HEK293T (cell line): ENCODE measurements around the gene SCAMP4.

Source experiments
- CTCF ChIA-PET: fragments of 350-600 bp; formaldehyde crosslinking; extraction: SDS; loops from one replicate; lab custom pipeline; 2021; ENCODE audit warnings: antibody characterized with exemption, inconsistent platforms; lab: Yijun Ruan, JAX
- POLR2A ChIA-PET: fragments of 350-600 bp; formaldehyde crosslinking; extraction: SDS; loops from one replicate; lab custom pipeline; 2020; ENCODE audit warnings: antibody characterized with exemption, inconsistent platforms; lab: Yijun Ruan, JAX
- DNase-seq: peaks from one replicate; pipeline ENCODE4 v3.0.0; 2012; ENCODE audit warnings: mixed read lengths; ENCODE audit errors: extremely low spot score
- ARNT ChIP-seq: fragments of 450-650 bp; IDR thresholded peaks from 2 replicates; pipeline ENCODE4 v1.6.1; 2017; ENCODE audit warnings: mild to moderate bottlenecking
- BHLHE40 ChIP-seq: fragments of 450-650 bp; IDR thresholded peaks from 2 replicates; pipeline ENCODE4 v1.6.1; 2016; ENCODE audit warnings: mild to moderate bottlenecking, moderate library complexity, borderline replicate concordance
- CTBP1 ChIP-seq: fragments of 450-650 bp; IDR thresholded peaks from 2 replicates; pipeline ENCODE4 v1.6.1; 2016; ENCODE audit warnings: borderline replicate concordance
- ELF4 ChIP-seq: fragments of 450-650 bp; IDR thresholded peaks from 2 replicates; pipeline ENCODE4 v1.6.1; 2017; ENCODE audit warnings: antibody characterized with exemption
- FOXA1 ChIP-seq: fragments of 450-650 bp; IDR thresholded peaks from 2 replicates; pipeline ENCODE4 v1.6.1; 2016; ENCODE audit warnings: mild to moderate bottlenecking
- FOXK2 ChIP-seq: fragments of 450-650 bp; IDR thresholded peaks from 2 replicates; pipeline ENCODE4 v1.6.1; 2016; ENCODE audit warnings: mild to moderate bottlenecking
- FOXM1 ChIP-seq: fragments of 450-650 bp; IDR thresholded peaks from 2 replicates; pipeline ENCODE4 v1.6.1; 2017; ENCODE audit warnings: mild to moderate bottlenecking, borderline replicate concordance
- HDGF ChIP-seq: fragments of 450-650 bp; IDR thresholded peaks from 2 replicates; pipeline ENCODE4 v1.6.1; 2017; ENCODE audit warnings: antibody characterized with exemption, borderline replicate concordance
- L3MBTL2 ChIP-seq: fragments of 450-650 bp; conservative IDR thresholded peaks from 2 replicates; pipeline ENCODE4 v1.6.1; 2016; ENCODE audit warnings: mild to moderate bottlenecking
- LEF1 ChIP-seq: fragments of 450-650 bp; IDR thresholded peaks from 2 replicates; pipeline ENCODE4 v1.6.1; 2017; ENCODE audit warnings: mild to moderate bottlenecking, borderline replicate concordance
- NFRKB ChIP-seq: fragments of 450-650 bp; IDR thresholded peaks from 2 replicates; pipeline ENCODE4 v1.6.1; 2016; ENCODE audit warnings: mild to moderate bottlenecking, moderate library complexity
- SP1 ChIP-seq: fragments of 450-650 bp; IDR thresholded peaks from 2 replicates; pipeline ENCODE4 v1.6.1; 2017
- SUZ12 ChIP-seq: fragments of 450-650 bp; IDR thresholded peaks from 2 replicates; pipeline ENCODE4 v1.6.1; 2016; ENCODE audit warnings: mild to moderate bottlenecking
- TARDBP ChIP-seq: fragments of 450-650 bp; IDR thresholded peaks from 2 replicates; pipeline ENCODE4 v1.6.1; 2016
- ZNF384 ChIP-seq: fragments of 450-650 bp; IDR thresholded peaks from 2 replicates; pipeline ENCODE4 v1.6.1; 2016
- TF ChIP-seq, protein P1 (sequence below): fragments of 450-650 bp; IDR thresholded peaks from 2 replicates; pipeline ENCODE4 v1.6.1; 2016

The SCAMP4 gene

DNA sequence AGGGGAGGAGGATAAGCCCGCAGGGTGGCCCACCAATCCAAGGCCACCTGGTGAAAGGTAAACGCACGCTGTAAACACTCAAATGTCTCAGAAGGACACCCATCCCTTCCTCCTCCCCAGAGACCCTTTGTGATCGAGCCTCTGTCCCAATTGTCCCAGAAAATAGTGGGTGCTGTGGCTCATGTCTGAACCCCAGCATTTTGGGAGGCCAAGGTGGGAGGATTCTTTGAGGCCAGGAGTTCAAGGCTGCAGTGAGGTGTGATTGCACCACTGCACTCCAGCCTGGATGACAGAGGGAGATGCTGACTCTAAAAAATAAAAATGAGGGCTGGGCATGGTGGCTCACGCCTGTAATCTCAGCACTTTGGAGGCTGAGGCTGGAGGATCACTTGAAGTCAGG is 16.8 kb upstream of the SCAMP4 start:
- DNase-seq: no peak
- TF ChIP-seq SP1 (no peak), TARDBP (no peak), FOXK2 (no peak), NFRKB (no peak), L3MBTL2 (no peak), SUZ12 (no peak), FOXM1 (no peak)
- POLR2A ChIA-PET: no interaction called here
- CTCF ChIA-PET: no interaction called here

DNA sequence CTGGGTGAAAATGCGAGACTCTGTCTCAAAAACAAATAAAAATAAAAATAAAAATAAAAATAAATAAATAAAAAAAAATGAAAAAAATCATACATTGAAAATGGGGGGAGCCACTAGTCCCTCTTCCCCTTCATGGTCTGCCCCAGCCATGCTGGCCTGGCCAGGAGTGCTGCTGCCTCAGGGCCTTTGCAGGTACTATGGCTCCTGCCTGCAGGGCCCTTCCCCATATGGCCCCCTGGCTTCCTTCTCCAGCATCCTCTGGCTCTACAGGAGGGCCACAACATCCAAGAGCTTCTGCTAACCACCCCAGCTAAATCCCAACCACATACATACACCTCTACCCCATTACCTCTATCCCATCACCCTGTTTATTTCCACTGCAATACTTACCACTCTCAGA is 15.3 kb upstream of the SCAMP4 start:
- ChIA-PET POLR2A (interaction anchor here (1.0 kb wide), 1 partner anchor 16 kb away, joined by 3 read pairs; the partner anchor contains the start of genes ADAT3 and SCAMP4), CTCF (no interaction called here)
- TF ChIP-seq ZNF384 (no peak), CTBP1 (no peak), LEF1 (no peak), FOXA1 (no peak), BHLHE40 (no peak), FOXM1 (no peak), ELF4 (no peak), SUZ12 (no peak), NFRKB (no peak), SP1 (no peak), TARDBP (no peak), HDGF (no peak), ARNT (no peak), FOXK2 (no peak)
- TF ChIP-seq, protein P1, sequence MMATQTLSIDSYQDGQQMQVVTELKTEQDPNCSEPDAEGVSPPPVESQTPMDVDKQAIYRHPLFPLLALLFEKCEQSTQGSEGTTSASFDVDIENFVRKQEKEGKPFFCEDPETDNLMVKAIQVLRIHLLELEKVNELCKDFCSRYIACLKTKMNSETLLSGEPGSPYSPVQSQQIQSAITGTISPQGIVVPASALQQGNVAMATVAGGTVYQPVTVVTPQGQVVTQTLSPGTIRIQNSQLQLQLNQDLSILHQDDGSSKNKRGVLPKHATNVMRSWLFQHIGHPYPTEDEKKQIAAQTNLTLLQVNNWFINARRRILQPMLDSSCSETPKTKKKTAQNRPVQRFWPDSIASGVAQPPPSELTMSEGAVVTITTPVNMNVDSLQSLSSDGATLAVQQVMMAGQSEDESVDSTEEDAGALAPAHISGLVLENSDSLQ: no peak
- DNase-seq: no peak

DNA sequence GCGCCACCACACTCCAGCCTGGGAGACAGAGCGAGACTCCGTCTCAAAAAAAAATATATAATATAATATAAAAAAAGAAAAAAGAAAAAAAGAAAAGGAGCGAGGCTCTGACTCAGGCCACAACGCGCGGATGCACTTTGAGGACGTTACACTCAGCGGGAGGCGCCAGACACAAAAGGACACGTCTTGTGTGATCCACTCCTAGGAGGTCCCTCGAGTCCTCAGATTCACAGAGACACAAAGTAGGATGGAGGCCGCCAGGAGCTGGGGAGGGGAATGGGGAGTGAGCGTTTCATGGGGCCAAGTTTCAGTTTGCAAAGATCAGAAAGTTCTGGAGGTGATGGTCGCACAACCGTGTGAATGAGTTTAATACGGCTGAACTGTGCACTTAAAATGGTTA is 11.4 kb upstream of the SCAMP4 start:
- no peak for TF ChIP-seq NFRKB
- TF ChIP-seq BHLHE40: no peak
- TF ChIP-seq FOXK2: no peak
- no peak for TF ChIP-seq ARNT
- TF ChIP-seq FOXM1: no peak
- TF ChIP-seq, protein P1: no peak
- TF ChIP-seq CTBP1: no peak
- no peak for TF ChIP-seq ZNF384
- ChIA-PET CTCF (no interaction called here), POLR2A (interaction anchor here (1.3 kb wide), 1 partner anchor 12 kb away, joined by 3 read pairs; the partner anchor contains the start of genes ADAT3 and SCAMP4)
- no peak for DNase-seq

DNA sequence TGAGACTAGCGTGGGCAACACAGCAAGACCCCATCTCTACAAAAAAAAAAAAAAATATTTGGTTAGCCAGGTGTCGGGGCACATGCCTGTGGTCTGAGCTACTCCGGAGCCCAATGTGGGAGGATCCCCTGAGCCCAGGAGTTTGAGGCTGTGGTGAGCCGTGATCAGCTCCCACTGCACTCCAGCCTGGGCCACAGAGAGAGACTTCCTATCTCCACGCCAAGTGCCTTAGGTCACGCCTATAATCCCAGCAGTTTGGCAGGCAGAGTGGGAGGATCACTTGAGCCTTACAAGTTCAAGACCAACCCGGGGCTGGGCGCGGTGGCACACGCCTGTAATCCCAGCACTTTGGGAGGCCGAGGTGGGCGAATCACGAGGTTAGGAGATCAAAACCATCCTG is 8.7 kb upstream of the SCAMP4 start:
- TF ChIP-seq NFRKB (no peak), BHLHE40 (no peak), FOXM1 (no peak)
- CTCF ChIA-PET: interaction anchor here (1.5 kb wide), 1 partner anchor 13 kb away, joined by 5 read pairs; no protein-coding TSS in a partner anchor

DNA sequence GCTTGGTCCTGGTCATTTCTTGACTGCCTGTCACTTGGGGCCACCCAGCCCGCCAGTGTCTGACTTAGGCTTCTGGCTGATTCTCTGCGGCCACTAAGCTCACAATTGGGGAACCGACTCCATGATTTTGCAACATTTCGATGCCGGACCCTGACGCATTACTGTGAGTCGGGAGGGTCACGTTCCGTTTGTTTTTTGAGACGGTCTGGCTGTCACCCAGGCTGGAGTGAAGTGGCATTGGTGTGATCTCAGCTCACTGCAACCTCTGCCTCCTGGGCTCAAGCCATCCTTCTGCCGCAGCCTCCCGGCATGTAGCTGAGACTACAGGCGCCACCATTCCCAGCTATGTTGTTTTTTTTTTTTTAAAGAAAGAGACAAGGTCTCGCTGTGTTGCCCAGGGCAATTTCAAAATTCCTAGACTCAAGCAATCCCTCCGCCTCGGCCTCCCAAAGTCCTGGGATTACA is 3.2 kb upstream of the SCAMP4 start:
- ChIA-PET POLR2A (no interaction called here), CTCF (interaction anchor here (0.8 kb wide), 1 partner anchor 64 kb away, joined by 7 read pairs; no protein-coding TSS in a partner anchor)
- no peak for DNase-seq
- TF ChIP-seq, protein P1: no peak
- no peak for TF ChIP-seq NFRKB
- no peak for TF ChIP-seq FOXK2
- no peak for TF ChIP-seq LEF1
- TF ChIP-seq FOXM1: no peak
- no peak for TF ChIP-seq ZNF384
- no peak for TF ChIP-seq HDGF
- TF ChIP-seq SP1: no peak
- no peak for TF ChIP-seq TARDBP
- no peak for TF ChIP-seq CTBP1
- TF ChIP-seq FOXA1: no peak
- no peak for TF ChIP-seq BHLHE40
- TF ChIP-seq SUZ12: no peak
- no peak for TF ChIP-seq L3MBTL2
- no peak for TF ChIP-seq ARNT
- TF ChIP-seq ELF4: no peak

More for the DNA sequence above, 8.7 kb upstream of the SCAMP4 start:
- POLR2A ChIA-PET: interaction anchor here (0.6 to 1.8 kb wide), 3 partner anchors 9 to 34 kb away, joined by 4 to 7 read pairs (median 5); no protein-coding TSS in a partner anchor
- no peak for DNase-seq

DNA sequence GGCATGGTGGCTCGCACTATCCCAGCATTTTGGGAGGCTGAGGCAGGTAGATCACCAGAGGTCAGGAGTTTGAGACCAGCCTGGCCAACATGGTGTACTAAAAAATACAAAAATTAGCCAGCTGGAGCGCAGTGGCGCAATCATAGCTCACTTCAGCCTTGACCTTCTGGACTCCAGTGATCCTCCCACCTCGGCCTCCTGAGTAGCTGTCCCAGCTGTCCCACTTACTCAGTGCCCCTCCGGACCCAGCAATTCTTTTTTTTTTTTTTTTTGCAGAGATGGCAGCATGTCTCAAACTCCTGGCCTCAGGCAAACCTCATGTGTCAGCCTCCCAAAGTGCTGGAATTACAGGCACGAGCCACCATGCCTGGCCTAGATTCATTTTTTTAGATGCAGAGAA is 2.3 kb upstream of the SCAMP4 start:
- TF ChIP-seq ELF4: no peak
- no peak for TF ChIP-seq FOXK2
- TF ChIP-seq LEF1: no peak
- no peak for TF ChIP-seq TARDBP
- TF ChIP-seq BHLHE40: no peak
- TF ChIP-seq, protein P1: no peak
- no peak for TF ChIP-seq CTBP1
- no peak for TF ChIP-seq SP1
- no peak for TF ChIP-seq HDGF
- no peak for TF ChIP-seq SUZ12
- TF ChIP-seq FOXM1: no peak
- TF ChIP-seq L3MBTL2: no peak
- TF ChIP-seq FOXA1: no peak
- DNase-seq: no peak
- ChIA-PET CTCF (no interaction called here), POLR2A (no interaction called here)
